Measurements from ENCODE around the gene MFN2. TPM values are rescaled to one million over a fixed set of nuclear protein-coding genes. Genes with fewer than 3 reads are reported as not detected.
A peak's percentile ranks its signal among the peaks of the same experiment; 100 is the strongest.

Gene MFN2
- total and polyA plus RNA-seq, 4 donors = 17.2 to 87.8 (median 43.2) TPM

DNA sequence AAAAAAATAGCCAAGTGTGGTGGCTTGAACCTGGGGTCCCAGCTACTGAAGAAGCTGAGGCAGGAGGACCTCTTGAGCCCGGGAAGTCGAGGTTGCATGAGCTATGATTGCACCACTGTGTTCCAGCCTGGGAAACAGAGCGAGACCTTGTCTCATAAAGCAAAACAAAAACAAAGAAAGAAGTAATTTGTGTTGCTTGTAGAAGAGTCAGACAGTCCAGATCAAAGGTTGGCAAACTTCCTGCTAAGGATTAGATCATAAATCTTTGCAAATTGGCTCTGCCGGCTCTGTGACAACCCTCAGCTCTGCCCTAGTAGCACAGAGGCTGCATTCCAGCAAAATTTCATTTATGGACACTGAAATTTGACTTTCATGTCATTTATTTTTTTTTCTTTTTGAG is 19.0 kb upstream of the MFN2 start:
- WGBS = 53% methylated on average over 4 of the region's 4 CpGs
- Histone ChIP-seq H3K27me3 (ENCODE audit: control insufficient read depth in 4 of 4, insufficient read depth in 4 of 4, low read length in 3 of 4) (no peaks in the 10 kb centered on the region), H3K36me3 (ENCODE audit: control insufficient read depth in 4 of 4, insufficient read depth in 3 of 4, low read depth in 1 of 4, low read length in 3 of 4) (peaks cover 20 to 58% (median 36%) of the 10 kb centered on the region in 4 donors), H3K27ac (ENCODE audit: low read depth in 1 of 2, low read length in 2 of 2) (peak overlapping the region; percentile 1 to 41), H3K4me1 (ENCODE audit: control insufficient read depth in 4 of 4, insufficient read depth in 4 of 4, low read length in 3 of 4) (peaks cover 0 to 7% (median 4%) of the 10 kb centered on the region in 4 donors), H3K9ac (ENCODE audit: low read depth in 1 of 2, low read length in 2 of 2) (no peak overlapping the region), H3K9me3 (ENCODE audit: control insufficient read depth in 4 of 4, low read length in 3 of 4) (no peaks in the 10 kb centered on the region), H3K4me3 (ENCODE audit: low read depth in 1 of 3, low read length in 3 of 3) (no peak overlapping the region)
- no peak for DNase-seq (ENCODE audit: low spot score)
- TF ChIP-seq, protein P1, sequence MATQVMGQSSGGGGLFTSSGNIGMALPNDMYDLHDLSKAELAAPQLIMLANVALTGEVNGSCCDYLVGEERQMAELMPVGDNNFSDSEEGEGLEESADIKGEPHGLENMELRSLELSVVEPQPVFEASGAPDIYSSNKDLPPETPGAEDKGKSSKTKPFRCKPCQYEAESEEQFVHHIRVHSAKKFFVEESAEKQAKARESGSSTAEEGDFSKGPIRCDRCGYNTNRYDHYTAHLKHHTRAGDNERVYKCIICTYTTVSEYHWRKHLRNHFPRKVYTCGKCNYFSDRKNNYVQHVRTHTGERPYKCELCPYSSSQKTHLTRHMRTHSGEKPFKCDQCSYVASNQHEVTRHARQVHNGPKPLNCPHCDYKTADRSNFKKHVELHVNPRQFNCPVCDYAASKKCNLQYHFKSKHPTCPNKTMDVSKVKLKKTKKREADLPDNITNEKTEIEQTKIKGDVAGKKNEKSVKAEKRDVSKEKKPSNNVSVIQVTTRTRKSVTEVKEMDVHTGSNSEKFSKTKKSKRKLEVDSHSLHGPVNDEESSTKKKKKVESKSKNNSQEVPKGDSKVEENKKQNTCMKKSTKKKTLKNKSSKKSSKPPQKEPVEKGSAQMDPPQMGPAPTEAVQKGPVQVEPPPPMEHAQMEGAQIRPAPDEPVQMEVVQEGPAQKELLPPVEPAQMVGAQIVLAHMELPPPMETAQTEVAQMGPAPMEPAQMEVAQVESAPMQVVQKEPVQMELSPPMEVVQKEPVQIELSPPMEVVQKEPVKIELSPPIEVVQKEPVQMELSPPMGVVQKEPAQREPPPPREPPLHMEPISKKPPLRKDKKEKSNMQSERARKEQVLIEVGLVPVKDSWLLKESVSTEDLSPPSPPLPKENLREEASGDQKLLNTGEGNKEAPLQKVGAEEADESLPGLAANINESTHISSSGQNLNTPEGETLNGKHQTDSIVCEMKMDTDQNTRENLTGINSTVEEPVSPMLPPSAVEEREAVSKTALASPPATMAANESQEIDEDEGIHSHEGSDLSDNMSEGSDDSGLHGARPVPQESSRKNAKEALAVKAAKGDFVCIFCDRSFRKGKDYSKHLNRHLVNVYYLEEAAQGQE (IDR thresholded peaks at IDR 0.05) = no peak
- TF ChIP-seq, protein P2, sequence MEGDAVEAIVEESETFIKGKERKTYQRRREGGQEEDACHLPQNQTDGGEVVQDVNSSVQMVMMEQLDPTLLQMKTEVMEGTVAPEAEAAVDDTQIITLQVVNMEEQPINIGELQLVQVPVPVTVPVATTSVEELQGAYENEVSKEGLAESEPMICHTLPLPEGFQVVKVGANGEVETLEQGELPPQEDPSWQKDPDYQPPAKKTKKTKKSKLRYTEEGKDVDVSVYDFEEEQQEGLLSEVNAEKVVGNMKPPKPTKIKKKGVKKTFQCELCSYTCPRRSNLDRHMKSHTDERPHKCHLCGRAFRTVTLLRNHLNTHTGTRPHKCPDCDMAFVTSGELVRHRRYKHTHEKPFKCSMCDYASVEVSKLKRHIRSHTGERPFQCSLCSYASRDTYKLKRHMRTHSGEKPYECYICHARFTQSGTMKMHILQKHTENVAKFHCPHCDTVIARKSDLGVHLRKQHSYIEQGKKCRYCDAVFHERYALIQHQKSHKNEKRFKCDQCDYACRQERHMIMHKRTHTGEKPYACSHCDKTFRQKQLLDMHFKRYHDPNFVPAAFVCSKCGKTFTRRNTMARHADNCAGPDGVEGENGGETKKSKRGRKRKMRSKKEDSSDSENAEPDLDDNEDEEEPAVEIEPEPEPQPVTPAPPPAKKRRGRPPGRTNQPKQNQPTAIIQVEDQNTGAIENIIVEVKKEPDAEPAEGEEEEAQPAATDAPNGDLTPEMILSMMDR (IDR thresholded peaks at IDR 0.05; ENCODE audit: low read depth, low read length, missing input control) = no peak
- TF ChIP-seq TAF1 (conservative IDR thresholded peaks at IDR 0.05) = no peak
- TF ChIP-seq, protein P3, sequence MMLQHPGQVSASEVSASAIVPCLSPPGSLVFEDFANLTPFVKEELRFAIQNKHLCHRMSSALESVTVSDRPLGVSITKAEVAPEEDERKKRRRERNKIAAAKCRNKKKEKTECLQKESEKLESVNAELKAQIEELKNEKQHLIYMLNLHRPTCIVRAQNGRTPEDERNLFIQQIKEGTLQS (IDR thresholded peaks at IDR 0.05) = no peak
- no peak for TF ChIP-seq HNF4A (conservative IDR thresholded peaks at IDR 0.05)
- no peak for TF ChIP-seq NR2F2 (IDR thresholded peaks at IDR 0.05)
- TF ChIP-seq, protein P4, sequence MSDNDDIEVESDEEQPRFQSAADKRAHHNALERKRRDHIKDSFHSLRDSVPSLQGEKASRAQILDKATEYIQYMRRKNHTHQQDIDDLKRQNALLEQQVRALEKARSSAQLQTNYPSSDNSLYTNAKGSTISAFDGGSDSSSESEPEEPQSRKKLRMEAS (IDR thresholded peaks at IDR 0.05) = no peak
- TF ChIP-seq, protein P5, sequence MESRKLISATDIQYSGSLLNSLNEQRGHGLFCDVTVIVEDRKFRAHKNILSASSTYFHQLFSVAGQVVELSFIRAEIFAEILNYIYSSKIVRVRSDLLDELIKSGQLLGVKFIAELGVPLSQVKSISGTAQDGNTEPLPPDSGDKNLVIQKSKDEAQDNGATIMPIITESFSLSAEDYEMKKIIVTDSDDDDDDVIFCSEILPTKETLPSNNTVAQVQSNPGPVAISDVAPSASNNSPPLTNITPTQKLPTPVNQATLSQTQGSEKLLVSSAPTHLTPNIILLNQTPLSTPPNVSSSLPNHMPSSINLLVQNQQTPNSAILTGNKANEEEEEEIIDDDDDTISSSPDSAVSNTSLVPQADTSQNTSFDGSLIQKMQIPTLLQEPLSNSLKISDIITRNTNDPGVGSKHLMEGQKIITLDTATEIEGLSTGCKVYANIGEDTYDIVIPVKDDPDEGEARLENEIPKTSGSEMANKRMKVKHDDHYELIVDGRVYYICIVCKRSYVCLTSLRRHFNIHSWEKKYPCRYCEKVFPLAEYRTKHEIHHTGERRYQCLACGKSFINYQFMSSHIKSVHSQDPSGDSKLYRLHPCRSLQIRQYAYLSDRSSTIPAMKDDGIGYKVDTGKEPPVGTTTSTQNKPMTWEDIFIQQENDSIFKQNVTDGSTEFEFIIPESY (IDR thresholded peaks at IDR 0.05) = no peak
- TF ChIP-seq GABPA (IDR thresholded peaks at IDR 0.05 in 1 of 2, conservative IDR thresholded peaks at IDR 0.05 in 1 of 2) = no peak
- TF ChIP-seq FOXA1 (IDR thresholded peaks at IDR 0.05) = no peak
- TF ChIP-seq JUND (IDR thresholded peaks at IDR 0.05) = no peak
- TF ChIP-seq FOXA2 (IDR thresholded peaks at IDR 0.05) = no peak
- TF ChIP-seq YY1 (IDR thresholded peaks at IDR 0.05) = no peak
- TF ChIP-seq EGR1 (IDR thresholded peaks at IDR 0.05; ENCODE audit: low read depth in 2 of 2) = no peak
- no peak for TF ChIP-seq SP1 (IDR thresholded peaks at IDR 0.05)
- no peak for TF ChIP-seq RAD21 (IDR thresholded peaks at IDR 0.05)
- TF ChIP-seq HNF4G (IDR thresholded peaks at IDR 0.05) = no peak

Measured in liver (tissue), 9 donors.